Panc1 (cell line): Measurements from ENCODE around the gene KLK12. TPM values are rescaled to one million over a fixed set of nuclear protein-coding genes. Genes with fewer than 3 reads are reported as not detected.

Source experiments
- ATAC-seq: fragments of 200-7000 bp; cut with Tn5 transposase; 2 replicates; pipeline ENCODE4 v1.9.1; 2020; ENCODE audit warnings: mild to moderate bottlenecking, moderate library complexity
- BruUV-seq: library from RNA; stranded (reverse); fragments of 400-500 nt; replicated peaks from 2 replicates; lab custom pipeline; 2021; lab: Mats Ljungman, UMichigan
- CTCF ChIA-PET: fragments of 300-600 bp; sonication (Branson Sonifier 250); formaldehyde crosslinking; loops from one replicate; lab custom pipeline; 2022; ENCODE audit warnings: antibody characterized with exemption; lab: Charles Lee
- POLR2A ChIA-PET: fragments of 300-600 bp; sonication (Branson Sonifier 250); formaldehyde crosslinking; loops from one replicate; lab custom pipeline; 2022; ENCODE audit warnings: antibody characterized with exemption; lab: Charles Lee
- DNase-seq: peaks from one replicate; pipeline ENCODE4 v3.0.0-alpha.2; 2010; ENCODE audit warnings: low read depth, low spot score
- H3K27ac ChIP-seq: 2 replicates; pipeline ENCODE4 v1.5.1; 2011; ENCODE audit warnings: mild to moderate bottlenecking, low read length, inconsistent platforms
- H3K27me3 ChIP-seq: fragments of 200-500 bp; sonication (Bioruptor generic); 2 replicates; pipeline ENCODE4 v1.6.0; 2014; ENCODE audit warnings: low read length, inconsistent platforms; ENCODE audit not compliant: control insufficient read depth, insufficient read depth
- H3K36me3 ChIP-seq: fragments of 200-500 bp; sonication (Bioruptor generic); 2 replicates; pipeline ENCODE4 v1.5.1; 2014; ENCODE audit warnings: inconsistent platforms, mild to moderate bottlenecking, low read length, moderate library complexity; ENCODE audit not compliant: control insufficient read depth, insufficient read depth
- H3K4me1 ChIP-seq: 2 replicates; pipeline ENCODE4 v1.5.1; 2011; ENCODE audit warnings: inconsistent platforms, mild to moderate bottlenecking, low read length, moderate library complexity; ENCODE audit not compliant: control insufficient read depth, insufficient read depth
- H3K4me3 ChIP-seq, 2 experiments: 2 replicates each; pipeline ENCODE4 v1.5.1; 2011 to 2012; ENCODE audit warnings: low read depth in 2 of 2, low read length in 2 of 2, mild to moderate bottlenecking in 2 of 2, inconsistent platforms in 1 of 2, moderate library complexity in 1 of 2
- H3K9me3 ChIP-seq: fragments of 200-500 bp; sonication (Bioruptor generic); 2 replicates; pipeline ENCODE4 v1.5.1; 2014; ENCODE audit warnings: low read depth, mild to moderate bottlenecking, inconsistent platforms, low read length, moderate library complexity; ENCODE audit not compliant: control insufficient read depth, insufficient read depth
- POLR2AphosphoS5 ChIP-seq: IDR thresholded peaks from 2 replicates; pipeline ENCODE4 v1.6.1; 2012; ENCODE audit warnings: mild to moderate bottlenecking, low read depth, low read length, moderate library complexity
- SIN3A ChIP-seq: IDR thresholded peaks from 2 replicates; pipeline ENCODE4 v1.6.1; 2012; ENCODE audit warnings: low read depth, mild to moderate bottlenecking, low read length, moderate library complexity, borderline replicate concordance; ENCODE audit not compliant: insufficient read depth
- TCF7L2 ChIP-seq: IDR thresholded peaks from 2 replicates; pipeline ENCODE4 v1.6.1; 2011; ENCODE audit warnings: mild to moderate bottlenecking, low read depth, low read length, inconsistent platforms
- in situ Hi-C: cut with HindIII; loops from 2 replicates; pipeline ENCODE4 v1.10.0; 2016; ENCODE audit warnings: low sequenced_read_pairs, low pct_unique_long_range_greater_than_20kb
- intact Hi-C: fragments of 100-400 bp; cut with micrococcal nuclease; formaldehyde crosslinking; loops from one replicate; pipeline ENCODE4 v1.10.0; 2022; ENCODE audit not compliant: unreplicated experiment
- total RNA-seq: library from RNA; stranded (reverse); gene quantifications from one replicate; pipeline ENCODE4 v1.2.1, GENCODE V29; 2021; ENCODE audit not compliant: unreplicated experiment
- TF ChIP-seq, protein P1 (sequence below): fragments of 450-650 bp; IDR thresholded peaks from 2 replicates; pipeline ENCODE4 v1.5.1; 2017; ENCODE audit warnings: mild to moderate bottlenecking
- TF ChIP-seq, protein P2 (sequence below), 2 experiments: IDR thresholded peaks; 2 replicates each; pipeline ENCODE4 v1.6.1; 2011 to 2012; ENCODE audit warnings: low read depth in 2 of 2, control low read depth in 1 of 2, low read length in 1 of 2, mild to moderate bottlenecking in 1 of 2, moderate library complexity in 1 of 2; ENCODE audit not compliant: insufficient read depth in 1 of 2

The KLK12 gene
- total RNA-seq, 1 experiment from 2014 or later, result not detected

DNA sequence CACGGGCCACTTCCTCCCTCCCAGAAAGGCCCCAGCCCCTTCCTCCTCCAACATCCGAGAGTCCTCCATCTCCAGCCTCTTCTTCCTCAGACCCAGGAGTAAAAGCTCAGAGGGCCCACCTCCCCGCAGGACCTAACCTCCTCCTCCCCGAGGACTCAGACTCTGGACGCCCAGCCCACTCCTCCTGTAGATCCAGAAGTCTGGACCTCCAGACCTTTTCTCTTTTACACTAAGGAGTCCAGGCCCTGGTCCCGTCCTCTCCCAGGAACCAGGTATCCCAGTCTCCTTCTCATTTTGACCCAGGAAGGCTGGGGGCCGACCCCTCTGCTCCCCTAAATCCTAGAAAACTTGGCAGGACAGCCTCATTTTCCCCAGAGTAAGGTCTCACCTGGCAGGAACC is 31.5 kb downstream of the KLK12 start:
- TF ChIP-seq, protein P1, sequence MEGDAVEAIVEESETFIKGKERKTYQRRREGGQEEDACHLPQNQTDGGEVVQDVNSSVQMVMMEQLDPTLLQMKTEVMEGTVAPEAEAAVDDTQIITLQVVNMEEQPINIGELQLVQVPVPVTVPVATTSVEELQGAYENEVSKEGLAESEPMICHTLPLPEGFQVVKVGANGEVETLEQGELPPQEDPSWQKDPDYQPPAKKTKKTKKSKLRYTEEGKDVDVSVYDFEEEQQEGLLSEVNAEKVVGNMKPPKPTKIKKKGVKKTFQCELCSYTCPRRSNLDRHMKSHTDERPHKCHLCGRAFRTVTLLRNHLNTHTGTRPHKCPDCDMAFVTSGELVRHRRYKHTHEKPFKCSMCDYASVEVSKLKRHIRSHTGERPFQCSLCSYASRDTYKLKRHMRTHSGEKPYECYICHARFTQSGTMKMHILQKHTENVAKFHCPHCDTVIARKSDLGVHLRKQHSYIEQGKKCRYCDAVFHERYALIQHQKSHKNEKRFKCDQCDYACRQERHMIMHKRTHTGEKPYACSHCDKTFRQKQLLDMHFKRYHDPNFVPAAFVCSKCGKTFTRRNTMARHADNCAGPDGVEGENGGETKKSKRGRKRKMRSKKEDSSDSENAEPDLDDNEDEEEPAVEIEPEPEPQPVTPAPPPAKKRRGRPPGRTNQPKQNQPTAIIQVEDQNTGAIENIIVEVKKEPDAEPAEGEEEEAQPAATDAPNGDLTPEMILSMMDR, result no peak
- TF ChIP-seq, protein P2, sequence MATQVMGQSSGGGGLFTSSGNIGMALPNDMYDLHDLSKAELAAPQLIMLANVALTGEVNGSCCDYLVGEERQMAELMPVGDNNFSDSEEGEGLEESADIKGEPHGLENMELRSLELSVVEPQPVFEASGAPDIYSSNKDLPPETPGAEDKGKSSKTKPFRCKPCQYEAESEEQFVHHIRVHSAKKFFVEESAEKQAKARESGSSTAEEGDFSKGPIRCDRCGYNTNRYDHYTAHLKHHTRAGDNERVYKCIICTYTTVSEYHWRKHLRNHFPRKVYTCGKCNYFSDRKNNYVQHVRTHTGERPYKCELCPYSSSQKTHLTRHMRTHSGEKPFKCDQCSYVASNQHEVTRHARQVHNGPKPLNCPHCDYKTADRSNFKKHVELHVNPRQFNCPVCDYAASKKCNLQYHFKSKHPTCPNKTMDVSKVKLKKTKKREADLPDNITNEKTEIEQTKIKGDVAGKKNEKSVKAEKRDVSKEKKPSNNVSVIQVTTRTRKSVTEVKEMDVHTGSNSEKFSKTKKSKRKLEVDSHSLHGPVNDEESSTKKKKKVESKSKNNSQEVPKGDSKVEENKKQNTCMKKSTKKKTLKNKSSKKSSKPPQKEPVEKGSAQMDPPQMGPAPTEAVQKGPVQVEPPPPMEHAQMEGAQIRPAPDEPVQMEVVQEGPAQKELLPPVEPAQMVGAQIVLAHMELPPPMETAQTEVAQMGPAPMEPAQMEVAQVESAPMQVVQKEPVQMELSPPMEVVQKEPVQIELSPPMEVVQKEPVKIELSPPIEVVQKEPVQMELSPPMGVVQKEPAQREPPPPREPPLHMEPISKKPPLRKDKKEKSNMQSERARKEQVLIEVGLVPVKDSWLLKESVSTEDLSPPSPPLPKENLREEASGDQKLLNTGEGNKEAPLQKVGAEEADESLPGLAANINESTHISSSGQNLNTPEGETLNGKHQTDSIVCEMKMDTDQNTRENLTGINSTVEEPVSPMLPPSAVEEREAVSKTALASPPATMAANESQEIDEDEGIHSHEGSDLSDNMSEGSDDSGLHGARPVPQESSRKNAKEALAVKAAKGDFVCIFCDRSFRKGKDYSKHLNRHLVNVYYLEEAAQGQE (IDR thresholded peaks at IDR 0.05; ENCODE audit: insufficient read depth in 1 of 2, low read depth in 2 of 2, low read length in 1 of 2), result no peak
- TF ChIP-seq TCF7L2 (no peak), POLR2AphosphoS5 (no peak), SIN3A (no peak)
- ChIA-PET POLR2A (no interaction called here), CTCF (no interaction called here)
- H3K4me3 ChIP-seq, result no peak overlapping the region
- no peaks in the 10 kb centered on the region; the same call in 1 of the 2 replicates for H3K27me3 ChIP-seq
- no peaks in the 10 kb centered on the region for H3K36me3 ChIP-seq
- no peaks in the 10 kb centered on the region for H3K9me3 ChIP-seq
- DNase-seq (no peak), ATAC-seq (no peak)
- no TSS peak for BruUV-seq
- intact Hi-C loops, result no loop called here
- in situ Hi-C loops, result no loop called here
- H3K27ac ChIP-seq, result no peak overlapping the region
- H3K4me1 ChIP-seq, result no peaks in the 10 kb centered on the region

DNA sequence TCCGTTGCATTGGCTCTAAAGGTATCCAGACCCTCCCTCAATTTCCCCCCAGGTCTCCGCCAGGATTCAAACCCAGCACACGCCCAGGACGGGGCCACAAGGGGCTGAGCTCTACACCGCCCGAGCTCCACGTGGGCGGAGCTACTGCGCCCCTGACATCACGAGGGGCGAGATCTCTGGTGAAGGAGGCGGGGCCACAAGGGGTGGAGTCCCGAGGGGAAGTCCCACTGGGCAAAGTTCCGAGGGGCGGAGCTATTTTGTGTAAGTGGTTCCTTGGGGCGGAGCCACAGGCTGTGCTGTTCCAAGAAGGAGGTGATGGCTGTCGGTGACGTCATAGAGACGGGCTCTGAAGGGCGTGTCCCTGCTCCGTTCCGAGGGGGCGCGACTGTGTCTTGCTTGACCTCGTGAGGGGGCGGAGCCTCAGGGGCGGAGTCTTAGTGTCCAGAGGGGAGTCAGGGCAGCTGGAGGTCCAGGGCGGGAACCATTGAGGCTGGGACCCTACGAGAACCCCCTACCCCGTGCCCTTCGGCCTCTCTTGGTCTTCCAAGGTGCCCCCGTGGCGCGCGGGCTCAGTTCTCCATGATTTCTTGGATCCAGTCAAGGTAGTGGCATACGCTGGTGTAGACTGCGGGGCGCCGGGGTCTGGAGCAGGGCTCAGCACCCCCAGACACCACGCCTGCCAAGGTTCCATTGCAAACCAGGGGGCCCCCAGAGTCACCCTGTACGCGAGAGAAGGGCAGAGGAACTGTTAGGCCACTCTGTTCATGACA is 32.1 kb downstream of the KLK12 start:
- no TSS peak for BruUV-seq
- TF ChIP-seq, protein P1, result no peak
- TF ChIP-seq POLR2AphosphoS5, result no peak
- TF ChIP-seq SIN3A, result no peak
- TF ChIP-seq, protein P2 (IDR thresholded peaks at IDR 0.05; ENCODE audit: insufficient read depth in 1 of 2, low read depth in 2 of 2, low read length in 1 of 2), result no peak
- no peak for TF ChIP-seq TCF7L2
- ChIA-PET CTCF (no interaction called here), POLR2A (no interaction called here)
- intact Hi-C loops (no loop called here), in situ Hi-C loops (no loop called here)
- peak; percentile 65; the same call in 1 of the 2 replicates for ATAC-seq
- Histone ChIP-seq H3K27ac (no peak overlapping the region), H3K36me3 (no peaks in the 10 kb centered on the region), H3K9me3 (no peaks in the 10 kb centered on the region), H3K4me1 (no peaks in the 10 kb centered on the region), H3K4me3 (no peak overlapping the region), H3K27me3 (no peaks in the 10 kb centered on the region; the same call in 1 of the 2 replicates)
- no peak for DNase-seq
